ENCODE data around the gene MYH13. TPM values are rescaled to one million over a fixed set of nuclear protein-coding genes. Genes with fewer than 3 reads are reported as not detected.

Gene MYH13
- total RNA-seq (not detected), polyA plus RNA-seq (not detected)
- long read RNA-seq, donor 1 = 0 reads
- long read RNA-seq, donor 2 = 0 reads
- long read RNA-seq, donor 3, partial matches to known transcripts = 0 of 1 reads
- long read RNA-seq, donor 3, other reads (novel, unspliced or antisense) = 1 of 1 reads

DNA sequence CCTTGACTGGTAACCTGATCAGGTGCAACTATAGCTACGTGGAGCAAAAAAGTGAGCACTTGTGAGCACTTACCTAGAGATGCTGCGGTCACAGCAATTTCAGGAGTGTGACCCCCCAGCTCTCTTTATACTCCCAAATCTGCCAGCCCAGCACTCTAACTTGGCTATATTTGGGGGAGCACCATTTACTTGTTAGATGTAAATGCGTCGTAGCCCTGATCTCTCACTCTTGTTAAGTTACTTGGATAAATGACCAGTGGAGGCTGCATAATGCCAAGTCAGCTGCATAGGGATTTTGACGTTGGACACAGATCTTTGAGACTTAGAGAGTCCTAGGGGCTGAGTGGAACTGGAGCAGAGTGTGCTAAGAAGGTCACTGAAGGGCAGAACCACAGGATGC lies at the start of gene MYH13:
Gene MYH13, minus strand, starts transcription at position 101 of the 400 bp plus-strand sequence. CDS start 8,476 bp downstream, outside the sequence.
- H3K4me1 ChIP-seq = no peaks in the 10 kb centered on the region
- no peak for DNase-seq
- 77 to 79% methylated on average over 5 of the region's 5 CpGs for WGBS, 2 donors
- H3K9me3 ChIP-seq = no peaks in the 10 kb centered on the region
- no peak for ATAC-seq
- intact Hi-C loops (cut with DNase I) = no loop called here
- no peak within 1 kb of the TSS for H3K4me3 ChIP-seq
- H3K27me3 ChIP-seq = no peaks in the 10 kb centered on the region
- no peak within 1 kb of the TSS for H3K27ac ChIP-seq
- TF ChIP-seq, protein P1, sequence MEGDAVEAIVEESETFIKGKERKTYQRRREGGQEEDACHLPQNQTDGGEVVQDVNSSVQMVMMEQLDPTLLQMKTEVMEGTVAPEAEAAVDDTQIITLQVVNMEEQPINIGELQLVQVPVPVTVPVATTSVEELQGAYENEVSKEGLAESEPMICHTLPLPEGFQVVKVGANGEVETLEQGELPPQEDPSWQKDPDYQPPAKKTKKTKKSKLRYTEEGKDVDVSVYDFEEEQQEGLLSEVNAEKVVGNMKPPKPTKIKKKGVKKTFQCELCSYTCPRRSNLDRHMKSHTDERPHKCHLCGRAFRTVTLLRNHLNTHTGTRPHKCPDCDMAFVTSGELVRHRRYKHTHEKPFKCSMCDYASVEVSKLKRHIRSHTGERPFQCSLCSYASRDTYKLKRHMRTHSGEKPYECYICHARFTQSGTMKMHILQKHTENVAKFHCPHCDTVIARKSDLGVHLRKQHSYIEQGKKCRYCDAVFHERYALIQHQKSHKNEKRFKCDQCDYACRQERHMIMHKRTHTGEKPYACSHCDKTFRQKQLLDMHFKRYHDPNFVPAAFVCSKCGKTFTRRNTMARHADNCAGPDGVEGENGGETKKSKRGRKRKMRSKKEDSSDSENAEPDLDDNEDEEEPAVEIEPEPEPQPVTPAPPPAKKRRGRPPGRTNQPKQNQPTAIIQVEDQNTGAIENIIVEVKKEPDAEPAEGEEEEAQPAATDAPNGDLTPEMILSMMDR (IDR thresholded peaks at IDR 0.05) = no peak
- H3K36me3 ChIP-seq = no peaks in the 10 kb centered on the region

DNA sequence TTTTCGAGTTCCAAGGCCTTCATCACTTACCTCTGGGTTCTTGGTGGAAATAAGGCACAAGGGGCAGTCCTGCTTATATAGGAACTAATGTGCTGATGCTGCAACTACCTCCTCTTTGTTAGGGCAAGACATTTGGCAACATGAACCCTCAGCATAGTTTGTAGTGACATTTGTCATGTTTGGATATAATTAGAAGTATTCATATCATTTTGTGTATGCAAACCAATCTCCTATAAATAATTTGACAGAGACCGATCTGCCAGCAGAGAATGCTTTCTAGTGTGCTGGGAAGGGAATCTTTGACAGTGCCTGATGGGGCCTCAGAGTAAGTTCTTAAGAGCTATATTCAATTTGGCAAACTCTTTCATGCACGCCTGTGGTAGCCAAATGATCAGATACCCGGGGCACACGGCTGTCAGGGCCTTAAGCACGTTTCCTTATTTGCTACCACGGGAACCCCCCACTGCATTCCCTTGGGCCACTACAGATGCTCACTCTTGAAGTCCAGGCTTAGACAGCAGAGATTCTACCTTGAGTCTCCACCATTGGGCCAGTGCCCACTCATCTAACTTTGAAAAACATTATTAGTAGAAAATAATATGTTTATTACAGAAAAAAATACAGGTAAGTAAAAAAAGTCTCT lies 49.2 kb upstream of the MYH13 start, which contains the start of gene MYH8:
Gene MYH8, minus strand, starts transcription at position 51 of the 643 bp plus-strand sequence. CDS start 1,723 bp downstream, outside the sequence.
- WGBS, 2 donors = 59 to 62% methylated on average over 7 of the region's 7 CpGs
- DNase-seq (no peak), ATAC-seq (no peak)
- H3K4me1 ChIP-seq = no peaks in the 10 kb centered on the region
- H3K27ac ChIP-seq = no peak within 1 kb of the TSS
- H3K36me3 ChIP-seq = no peaks in the 10 kb centered on the region
- TF ChIP-seq, protein P1 (IDR thresholded peaks at IDR 0.05) = no peak
- H3K27me3 ChIP-seq = no peaks in the 10 kb centered on the region
- intact Hi-C loops (cut with DNase I) = no loop called here
- H3K9me3 ChIP-seq = no peaks in the 10 kb centered on the region
- H3K4me3 ChIP-seq = no peak within 1 kb of the TSS

DNA sequence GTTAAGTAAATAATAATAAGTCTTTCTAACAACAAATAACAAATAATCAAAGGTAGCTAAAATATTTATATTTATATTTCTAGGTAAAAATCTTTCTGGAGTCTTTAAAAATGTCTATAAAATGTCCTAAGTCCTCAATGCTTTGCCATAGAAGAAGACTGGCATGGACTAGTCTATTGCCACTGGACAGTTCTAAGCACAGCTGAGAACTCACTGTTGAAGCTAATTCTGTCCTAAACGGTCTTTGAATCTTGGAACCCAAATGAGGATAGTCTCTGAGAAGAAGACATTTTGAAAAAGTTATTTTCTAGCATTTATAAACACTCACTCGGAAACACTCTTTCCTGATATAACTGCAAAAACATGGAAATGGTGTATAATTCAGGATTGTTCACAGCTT lies 48.4 kb upstream of the MYH13 start:
- Histone ChIP-seq H3K36me3 (no peaks in the 10 kb centered on the region), H3K4me1 (no peaks in the 10 kb centered on the region), H3K9me3 (no peaks in the 10 kb centered on the region), H3K27me3 (no peaks in the 10 kb centered on the region), H3K27ac (no peak overlapping the region), H3K4me3 (no peak overlapping the region)
- intact Hi-C loops (cut with DNase I) = no loop called here
- DNase-seq = no peak
- WGBS, 2 donors = 65 to 67% methylated on average over 2 of the region's 2 CpGs
- TF ChIP-seq, protein P1 (IDR thresholded peaks at IDR 0.05) = no peak
- ATAC-seq = no peak

DNA sequence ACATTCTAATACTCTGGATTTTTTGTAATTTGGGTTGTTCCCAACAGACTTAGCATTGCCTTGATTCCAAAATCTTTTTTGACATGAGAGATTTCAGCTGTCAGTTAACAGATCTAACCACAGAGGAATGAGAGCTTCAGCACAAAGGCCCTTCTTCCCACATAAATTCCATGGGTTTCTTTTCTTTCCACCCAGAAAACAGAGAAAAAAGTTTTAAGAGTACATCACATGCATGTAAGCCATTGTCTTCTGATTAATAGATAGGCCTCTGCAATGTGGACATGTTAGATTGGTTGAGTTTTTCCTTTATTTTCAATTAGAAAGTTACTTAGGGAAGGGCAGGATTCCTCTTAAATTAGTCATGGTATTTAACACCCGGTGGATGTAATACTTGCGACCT lies 48.0 kb upstream of the MYH13 start:
- DNase-seq = no peak
- ATAC-seq = no peak
- Histone ChIP-seq H3K36me3 (no peaks in the 10 kb centered on the region), H3K9me3 (no peaks in the 10 kb centered on the region), H3K4me3 (no peak overlapping the region), H3K4me1 (no peaks in the 10 kb centered on the region), H3K27ac (no peak overlapping the region), H3K27me3 (no peaks in the 10 kb centered on the region)
- WGBS, 2 donors = 71 to 84% methylated on average over 2 of the region's 2 CpGs
- TF ChIP-seq, protein P1 (IDR thresholded peaks at IDR 0.05) = no peak
- intact Hi-C loops (cut with DNase I) = no loop called here
